ENCODE results near the gene CABP4.

CABP4 gene

GRCh38 chr11:67435031-67435726, 20.0 kb upstream of the CABP4 start:
- no peak for DNase-seq (ENCODE audit: low read depth in 1 of 2, low spot score in 1 of 2)

- DNase-seq (ENCODE audit: low read depth in 1 of 2, low spot score in 1 of 2): no peak
Observed at GRCh38 chr11:67435727-67436458, 19.3 kb upstream of the CABP4 start.

GRCh38 chr11:67436459-67437081, 18.6 kb upstream of the CABP4 start:
- peak in 1 of 2 donors; percentile 49 for DNase-seq (ENCODE audit: low read depth in 1 of 2, low spot score in 1 of 2)

GRCh38 chr11:67437082-67437808, 17.9 kb upstream of the CABP4 start, which contains the start of gene PTPRCAP:
Gene PTPRCAP, minus strand, starts transcription at chr11:67437682. Its CDS starts 63 bp downstream, at chr11:67437619.
- DNase-seq (ENCODE audit: low read depth in 1 of 2, low spot score in 1 of 2): peak; percentile 68 to 72

GRCh38 chr11:67437809-67438157, 17.4 kb upstream of the CABP4 start:
- no peak for DNase-seq (ENCODE audit: low read depth in 1 of 2, low spot score in 1 of 2)

- peak; percentile 56 to 64 for DNase-seq (ENCODE audit: low read depth in 1 of 2, low spot score in 1 of 2)
Observed at GRCh38 chr11:67438158-67438902, 16.8 kb upstream of the CABP4 start.

- DNase-seq (ENCODE audit: low read depth in 1 of 2, low spot score in 1 of 2): no peak
Observed at GRCh38 chr11:67439321-67440228, 15.6 kb upstream of the CABP4 start.

- DNase-seq (ENCODE audit: low read depth in 1 of 2, low spot score in 1 of 2): no peak
Observed at GRCh38 chr11:67440229-67441097, 14.7 kb upstream of the CABP4 start.

GRCh38 chr11:67441098-67441563, 14.0 kb upstream of the CABP4 start:
- no peak for DNase-seq (ENCODE audit: low read depth in 1 of 2, low spot score in 1 of 2)

GRCh38 chr11:67441731-67442351, 13.3 kb upstream of the CABP4 start:
- DNase-seq (ENCODE audit: low read depth in 1 of 2, low spot score in 1 of 2): no peak

- no peak for DNase-seq (ENCODE audit: low read depth in 1 of 2, low spot score in 1 of 2)
Observed at GRCh38 chr11:67442504-67443404, 12.4 kb upstream of the CABP4 start.

GRCh38 chr11:67445515-67445914, 9.6 kb upstream of the CABP4 start:
- DNase-seq (ENCODE audit: low read depth in 1 of 2, low spot score in 1 of 2): no peak

GRCh38 chr11:67448220-67448609, 6.9 kb upstream of the CABP4 start:
- no peak for DNase-seq (ENCODE audit: low read depth in 1 of 2, low spot score in 1 of 2)

- no peak for DNase-seq (ENCODE audit: low read depth in 1 of 2, low spot score in 1 of 2)
Observed at GRCh38 chr11:67449116-67449844, 5.9 kb upstream of the CABP4 start.

GRCh38 chr11:67450796-67451657, 4.1 kb upstream of the CABP4 start:
- no peak for DNase-seq (ENCODE audit: low read depth in 1 of 2, low spot score in 1 of 2)

GRCh38 chr11:67451658-67451976, 3.5 kb upstream of the CABP4 start:
- DNase-seq (ENCODE audit: low read depth in 1 of 2, low spot score in 1 of 2): no peak
